PC-9 (cell line): ENCODE data around the gene PICALM. TPM values are rescaled to one million over a fixed set of nuclear protein-coding genes. Genes with fewer than 3 reads are reported as not detected.

Source experiments
- BruUV-seq: library from RNA; stranded (reverse); fragments of 400-500 nt; replicated peaks from 2 replicates; lab custom pipeline; 2021; lab: Mats Ljungman, UMichigan
- CTCF ChIA-PET: fragments of 300-600 bp; sonication (Branson Sonifier 250); formaldehyde crosslinking; loops from one replicate; lab custom pipeline; 2022; ENCODE audit warnings: antibody characterized with exemption; lab: Charles Lee
- POLR2A ChIA-PET: fragments of 300-600 bp; sonication (Branson Sonifier 250); formaldehyde crosslinking; loops from one replicate; lab custom pipeline; 2022; ENCODE audit warnings: antibody characterized with exemption; ENCODE audit not compliant: unreplicated experiment; lab: Charles Lee
- DNase-seq, 2 experiments: peaks; one replicate each; pipeline versions ENCODE4 v3.0.0 to v3.0.0-alpha.2; 2015 to 2022; ENCODE audit warnings: mixed read lengths in 1 of 2
- H2AFZ ChIP-seq: fragments of 200-600 bp; sonication (generic); 2 replicates; pipeline ENCODE4 v1.8.1; 2017; ENCODE audit warnings: antibody characterized with exemption
- H3F3A ChIP-seq: fragments of 200-600 bp; sonication (generic); 2 replicates; pipeline ENCODE4 v1.8.1; 2017; ENCODE audit warnings: antibody characterized with exemption, mild to moderate bottlenecking, low read depth; ENCODE audit not compliant: insufficient read depth
- H3K27ac ChIP-seq: fragments of 200-600 bp; sonication (generic); 2 replicates; pipeline ENCODE4 v1.6.1; 2016; ENCODE audit warnings: mixed run types
- H3K27me3 ChIP-seq: fragments of 200-600 bp; sonication (generic); 2 replicates; pipeline ENCODE4 v1.6.1; 2016; ENCODE audit warnings: low read depth, mixed run types; ENCODE audit not compliant: insufficient read depth
- H3K36me3 ChIP-seq: fragments of 200-600 bp; sonication (generic); 2 replicates; pipeline ENCODE4 v1.6.1; 2016; ENCODE audit warnings: low read depth, mixed run types
- H3K4me1 ChIP-seq: fragments of 200-600 bp; sonication (generic); replicated peaks from 2 replicates; pipeline ENCODE4 v1.6.1; 2016; ENCODE audit warnings: mixed run types; ENCODE audit not compliant: insufficient read depth
- H3K4me2 ChIP-seq: fragments of 200-600 bp; sonication (generic); 2 replicates; pipeline ENCODE4 v1.6.1; 2017; ENCODE audit warnings: mixed run types
- H3K4me3 ChIP-seq: fragments of 200-600 bp; sonication (generic); 2 replicates; pipeline ENCODE4 v1.6.1; 2016; ENCODE audit warnings: mixed run types
- H3K79me2 ChIP-seq: fragments of 200-600 bp; sonication (generic); 2 replicates; pipeline ENCODE4 v1.6.1; 2017; ENCODE audit warnings: low read depth, mixed run types
- H3K9me2 ChIP-seq: fragments of 200-600 bp; sonication (generic); 2 replicates; pipeline ENCODE4 v1.8.1; 2017; ENCODE audit warnings: mild to moderate bottlenecking; ENCODE audit not compliant: insufficient read depth
- H3K9me3 ChIP-seq: fragments of 200-600 bp; sonication (generic); 2 replicates; pipeline ENCODE4 v1.8.1; 2016; ENCODE audit warnings: low read depth; ENCODE audit not compliant: insufficient read depth
- H4K20me1 ChIP-seq: fragments of 200-600 bp; sonication (generic); 2 replicates; pipeline ENCODE4 v1.8.1; 2017; ENCODE audit not compliant: insufficient read depth
- CTCF ChIP-seq: fragments of 200-600 bp; sonication (generic); conservative IDR thresholded peaks from 2 replicates; pipeline ENCODE4 v1.6.1; 2017; ENCODE audit warnings: mixed run types, antibody characterized with exemption, mild to moderate bottlenecking, moderate library complexity
- EZH2 ChIP-seq: fragments of 200-600 bp; sonication (generic); IDR thresholded peaks from 2 replicates; pipeline ENCODE4 v1.8.0; 2017; ENCODE audit warnings: antibody characterized with exemption, low read depth
- intact Hi-C: fragments of 100-400 bp; cut with micrococcal nuclease; formaldehyde crosslinking; loops from one replicate; pipeline ENCODE4 v1.10.0; 2022; ENCODE audit not compliant: unreplicated experiment
- total RNA-seq: library from RNA; stranded (reverse); gene quantifications from 2 replicates; pipeline ENCODE4 v1.2.3, GENCODE V29; 2021

PICALM gene
- total RNA-seq, 1 experiment from 2014 or later: 116 TPM

GRCh38 chr11:86040919-86041850 is 27.7 kb downstream of the PICALM start:
- no peaks in the 10 kb centered on the region for H3K9me2 ChIP-seq
- H3K27me3 ChIP-seq: no peaks in the 10 kb centered on the region
- peaks cover 28% of the 10 kb centered on the region for H3K4me1 ChIP-seq
- BruUV-seq: no TSS peak
- peaks cover 4% of the 10 kb centered on the region; the same call in 1 of the 2 replicates for H3K9me3 ChIP-seq
- POLR2A ChIA-PET: interaction anchor here (0.6 kb wide), 3 partner anchors 90 to 396 kb away, joined by 4 to 25 read pairs (median 5); no protein-coding TSS in a partner anchor
- CTCF ChIA-PET: interaction anchor here (0.6 to 2.6 kb wide), 5 partner anchors 10 to 152 kb away, joined by 3 to 15 read pairs (median 4); partner anchors contain the start of gene PICALM
- H3K79me2 ChIP-seq: peaks cover 98% of the 10 kb centered on the region
- peaks cover 31% of the 10 kb centered on the region for H4K20me1 ChIP-seq
- H3K4me2 ChIP-seq: peak overlapping the region; percentile 37
- H3K27ac ChIP-seq: no peak overlapping the region
- H3K36me3 ChIP-seq: 0 out of 2 replicates have a peak, but pooled peaks cover 5% of the 10 kb centered on the region
- H3K4me3 ChIP-seq: no peak overlapping the region
- DNase-seq: no peak
- no peak for TF ChIP-seq CTCF
- no peak for TF ChIP-seq EZH2
- intact Hi-C loops: loop anchor here (10.0 kb wide), 1 partner anchor 244 kb away; no protein-coding TSS in a partner anchor
- H3F3A ChIP-seq: peaks cover 32% of the 10 kb centered on the region
- H2AFZ ChIP-seq: no peak overlapping the region

- Histone ChIP-seq H3K4me3 (no peak overlapping the region), H3K4me2 (no peak overlapping the region), H2AFZ (no peak overlapping the region), H3K79me2 (peaks cover 98% of the 10 kb centered on the region), H3K27me3 (no peaks in the 10 kb centered on the region), H3K9me3 (no peaks in the 10 kb centered on the region), H3K4me1 (peaks cover 22% of the 10 kb centered on the region), H4K20me1 (peaks cover 45% of the 10 kb centered on the region), H3K27ac (no peak overlapping the region), H3K9me2 (no peaks in the 10 kb centered on the region), H3K36me3 (no peaks in the 10 kb centered on the region), H3F3A (peaks cover 41% of the 10 kb centered on the region)
- no TSS peak for BruUV-seq
- CTCF ChIA-PET: no interaction called here
- POLR2A ChIA-PET: interaction anchor here (0.7 kb wide), 1 partner anchor 193 kb away, joined by 6 read pairs; no protein-coding TSS in a partner anchor
- no peak for DNase-seq
- TF ChIP-seq CTCF: no peak
- TF ChIP-seq EZH2: no peak
- intact Hi-C loops: no loop called here
These were observed 29.8 kb downstream of the PICALM start for GRCh38 chr11:86039094-86039493.

- H3K79me2 ChIP-seq: peaks cover 98% of the 10 kb centered on the region
- CTCF ChIA-PET: no interaction called here
- H3K9me2 ChIP-seq: no peaks in the 10 kb centered on the region
- H3F3A ChIP-seq: peaks cover 31% of the 10 kb centered on the region
- no peaks in the 10 kb centered on the region for H3K36me3 ChIP-seq
- no TSS peak for BruUV-seq
- H3K4me2 ChIP-seq: no peak overlapping the region
- no peak for DNase-seq
- no peaks in the 10 kb centered on the region for H3K27me3 ChIP-seq
- no peak overlapping the region for H3K4me3 ChIP-seq
- intact Hi-C loops: no loop called here
- no peaks in the 10 kb centered on the region for H3K9me3 ChIP-seq
- peaks cover 15% of the 10 kb centered on the region for H3K4me1 ChIP-seq
- peaks cover 44% of the 10 kb centered on the region for H4K20me1 ChIP-seq
- POLR2A ChIA-PET: no interaction called here
- no peak overlapping the region for H3K27ac ChIP-seq
- TF ChIP-seq EZH2 (no peak), CTCF (no peak)
- no peak overlapping the region for H2AFZ ChIP-seq
These were observed 31.1 kb downstream of the PICALM start for GRCh38 chr11:86037743-86038142.
